ENCODE data around the gene PDILT.

The PDILT gene

GRCh38 chr16:20402651-20403050 is 1.9 kb downstream of the PDILT start:
- no peak for DNase-seq (ENCODE audit: low read depth, low spot score)

GRCh38 chr16:20401475-20402016 is 3.0 kb downstream of the PDILT start:
- no peak for DNase-seq (ENCODE audit: low read depth, low spot score)

GRCh38 chr16:20401066-20401465 is 3.5 kb downstream of the PDILT start:
- DNase-seq (ENCODE audit: low read depth, low spot score): no peak

- DNase-seq (ENCODE audit: low read depth, low spot score): no peak
These were observed 5.4 kb downstream of the PDILT start for GRCh38 chr16:20399185-20399584.

GRCh38 chr16:20398603-20399002 is 5.9 kb downstream of the PDILT start:
- no peak for DNase-seq (ENCODE audit: low read depth, low spot score)

- DNase-seq (ENCODE audit: low read depth, low spot score): no peak
These were observed 7.0 kb downstream of the PDILT start for GRCh38 chr16:20397468-20398074.

- DNase-seq (ENCODE audit: low read depth, low spot score): no peak
These were observed 7.6 kb downstream of the PDILT start for GRCh38 chr16:20396846-20397467.

GRCh38 chr16:20395946-20396345 is 8.6 kb downstream of the PDILT start:
- DNase-seq (ENCODE audit: low read depth, low spot score): no peak

- no peak for DNase-seq (ENCODE audit: low read depth, low spot score)
These were observed 10.5 kb downstream of the PDILT start for GRCh38 chr16:20393801-20394577.

GRCh38 chr16:20391045-20391444 is 13.5 kb downstream of the PDILT start:
- DNase-seq (ENCODE audit: low read depth, low spot score): no peak

GRCh38 chr16:20388854-20389253 is 15.7 kb downstream of the PDILT start:
- DNase-seq (ENCODE audit: low read depth, low spot score): no peak

- no peak for DNase-seq (ENCODE audit: low read depth, low spot score)
These were observed 16.6 kb downstream of the PDILT start for GRCh38 chr16:20387978-20388377.

- DNase-seq (ENCODE audit: low read depth, low spot score): peak; percentile 66
These were observed 18.4 kb downstream of the PDILT start for GRCh38 chr16:20385844-20386832.

GRCh38 chr16:20383106-20384029 is 21.2 kb downstream of the PDILT start:
- DNase-seq (ENCODE audit: low read depth, low spot score): peak; percentile 80

- DNase-seq (ENCODE audit: low read depth, low spot score): no peak
These were observed 22.2 kb downstream of the PDILT start for GRCh38 chr16:20382202-20382948.

GRCh38 chr16:20380782-20381181 is 23.8 kb downstream of the PDILT start:
- no peak for DNase-seq (ENCODE audit: low read depth, low spot score)

- no peak for DNase-seq (ENCODE audit: low read depth, low spot score)
These were observed 27.4 kb downstream of the PDILT start for GRCh38 chr16:20377181-20377580.

GRCh38 chr16:20372701-20373100 is 31.8 kb downstream of the PDILT start:
- no peak for DNase-seq (ENCODE audit: low read depth, low spot score)

GRCh38 chr16:20369452-20370054 is 35.0 kb downstream of the PDILT start:
- no peak for DNase-seq (ENCODE audit: low read depth, low spot score)

All from astrocyte of the hippocampus (primary cell).